ENCODE data around the gene HNRNPL. TPM values are rescaled to one million over a fixed set of nuclear protein-coding genes. Genes with fewer than 3 reads are reported as not detected.

HNRNPL gene
- total and polyA plus RNA-seq, 10 of the 15 experiments (the other 5 are each of a cell fraction or from before 2014, with no cell fraction given) = 32.5 to 512 (median 306) TPM

- no peak for TF ChIP-seq ZBTB40 (IDR thresholded peaks at IDR 0.05; ENCODE audit: borderline replicate concordance)
These were observed 40.1 kb downstream of the HNRNPL start (continued) for GRCh38 chr19:38809592-38810252.

- intact Hi-C loops (cut with micrococcal nuclease; ENCODE audit: unreplicated experiment) = no loop called here
- 82% methylated on average over 17 of the region's 17 CpGs for WGBS (ENCODE audit: insufficient coverage, insufficient replicate concordance, low lambda C conversion rate, missing lambda C conversion rate)
- in situ Hi-C loops (cut with MboI) = no loop called here
- no TSS peak for BruUV-seq (replicated peaks)
- Histone ChIP-seq H3K4me1 (ENCODE audit: control insufficient read depth, insufficient read depth, low read length) (no peaks in the 10 kb centered on the region), H3K4me3 (no peak overlapping the region), H3K79me2 (ENCODE audit: control insufficient read depth, insufficient read depth, low read length) (no peaks in the 10 kb centered on the region), H3K4me2 (ENCODE audit: control insufficient read depth, insufficient read depth) (no peak overlapping the region), H3K9ac (ENCODE audit: control insufficient read depth, insufficient read depth, low read length) (no peak overlapping the region), H2AFZ (ENCODE audit: control insufficient read depth, low read depth, low read length) (no peak overlapping the region), H3K36me3 (ENCODE audit: control insufficient read depth in 2 of 2, insufficient read depth in 2 of 2, low read length in 1 of 2) (no peaks in the 10 kb centered on the region), H3K9me3 (replicated peaks; ENCODE audit: control insufficient read depth, insufficient read depth, low read length) (no peaks in the 10 kb centered on the region), H3K27ac (ENCODE audit: control insufficient read depth, insufficient read depth) (no peak overlapping the region), H4K20me1 (ENCODE audit: control insufficient read depth, insufficient read depth) (no peaks in the 10 kb centered on the region), H3K27me3 (replicated peaks in 1 of 2; ENCODE audit: control insufficient read depth in 2 of 2, insufficient read depth in 2 of 2, low read length in 1 of 2) (no peaks in the 10 kb centered on the region)
- TF ChIP-seq RBBP5 (conservative IDR thresholded peaks at IDR 0.05) = no peak
- TF ChIP-seq ZBTB40 (IDR thresholded peaks at IDR 0.05; ENCODE audit: borderline replicate concordance) = no peak
- no peak for TF ChIP-seq NKRF (conservative IDR thresholded peaks at IDR 0.05)
- TF ChIP-seq POU2F2 (IDR thresholded peaks at IDR 0.05; ENCODE audit: borderline replicate concordance, low read depth, low read length) = no peak
- no peak for TF ChIP-seq ASH2L (IDR thresholded peaks at IDR 0.05; ENCODE audit: borderline replicate concordance, low read depth)
- no peak for TF ChIP-seq CHD2 (IDR thresholded peaks at IDR 0.05; ENCODE audit: borderline replicate concordance, low read depth, low read length)
- no peak for TF ChIP-seq JUND (IDR thresholded peaks at IDR 0.05; ENCODE audit: low read depth, low read length)
- no peak for TF ChIP-seq SIN3A (IDR thresholded peaks at IDR 0.05; ENCODE audit: low read depth, low read length)
- TF ChIP-seq SUZ12 (IDR thresholded peaks at IDR 0.05; ENCODE audit: unreplicated experiment) = no peak
- no peak for TF ChIP-seq STAT1 (conservative IDR thresholded peaks at IDR 0.05)
- no peak for TF ChIP-seq SPI1 (IDR thresholded peaks at IDR 0.05; ENCODE audit: borderline replicate concordance, insufficient read depth, low read depth, low read length)
- RAD21 ChIA-PET (ENCODE audit: unreplicated experiment) = no interaction called here
- DNase-seq (ENCODE audit: low read depth, low spot score) = no peak
- ATAC-seq = no peak
- FAIRE-seq = no peak
- CTCF ChIA-PET = no interaction called here
- SMC1A ChIA-PET (ENCODE audit: uncharacterized antibody, unreplicated experiment) = no interaction called here
- POLR2A ChIA-PET = interaction anchor here (0.7 kb wide), 1 partner anchor 48 kb away, joined by 6 read pairs; no protein-coding TSS in a partner anchor
These were observed 41.0 kb downstream of the HNRNPL start for GRCh38 chr19:38808741-38809140.
